COLO668 (cell line): Measurements from ENCODE around the gene MICALL1.
"Not testable (repeated sequence)": the region's sequence is repeated elsewhere in the genome, so short reads cannot be mapped to it uniquely, and the experiment has no call there.

Source experiments
- DNase-seq: peaks from one replicate; lab custom pipeline; 2025; ENCODE audit not compliant: unreplicated experiment; lab: John Stamatoyannopoulos, UW

The MICALL1 gene

DNA sequence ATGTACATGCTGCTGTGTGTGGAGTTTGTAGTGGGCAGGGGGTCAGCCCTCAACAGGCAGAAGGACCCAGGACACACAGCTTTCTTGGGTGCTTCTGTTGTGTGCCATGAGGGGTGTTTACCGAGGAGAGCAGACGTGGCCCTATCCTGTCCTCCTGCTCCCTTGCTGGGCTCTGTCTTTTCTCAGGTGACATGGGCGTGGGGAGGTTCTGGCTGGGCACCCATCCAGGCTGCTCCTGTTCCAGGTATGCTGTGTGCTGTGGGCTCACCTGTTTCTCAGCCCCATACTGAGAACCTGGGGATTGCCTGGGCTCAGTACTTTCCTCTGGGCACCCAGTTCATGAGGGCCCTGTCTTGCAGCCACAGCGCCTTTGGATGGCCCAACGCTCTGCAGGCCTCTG is 23.3 kb downstream of the MICALL1 start:
- DNase-seq, result no peak

DNA sequence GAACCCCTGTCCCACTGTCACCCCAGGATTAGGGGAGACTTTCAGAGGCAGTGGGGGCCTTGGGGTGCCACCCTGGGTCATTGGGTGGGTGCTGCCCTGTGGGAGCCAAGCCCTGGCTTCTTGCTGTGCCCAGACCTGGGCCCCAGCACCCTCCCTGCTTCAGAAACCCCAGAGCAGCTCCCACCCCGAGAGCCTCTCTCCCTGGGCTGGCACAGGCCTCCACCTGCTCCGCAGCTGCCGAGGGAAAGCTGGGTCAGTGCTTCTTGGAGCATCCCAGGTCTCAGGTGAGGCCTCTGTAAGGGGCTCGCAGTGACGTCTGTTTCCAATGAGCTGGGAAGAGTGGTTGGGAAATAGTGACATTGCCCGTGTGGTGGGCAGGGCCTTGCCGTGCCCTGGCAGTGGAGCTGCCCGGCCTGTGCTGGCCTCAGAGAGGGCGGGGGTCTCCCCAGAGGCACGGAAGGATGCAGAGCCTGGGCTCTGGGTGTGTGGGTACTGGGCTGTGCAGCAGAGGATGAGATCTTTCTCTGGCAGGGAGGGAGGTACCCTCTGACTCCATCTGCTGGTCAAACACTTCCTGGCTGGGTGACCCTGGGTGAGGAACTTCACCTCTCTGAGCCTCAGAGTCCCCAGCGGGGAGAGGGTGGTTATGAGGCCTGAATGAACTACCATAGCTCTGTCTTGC is 24.3 kb downstream of the MICALL1 start:
- DNase-seq, result peak; percentile 28

DNA sequence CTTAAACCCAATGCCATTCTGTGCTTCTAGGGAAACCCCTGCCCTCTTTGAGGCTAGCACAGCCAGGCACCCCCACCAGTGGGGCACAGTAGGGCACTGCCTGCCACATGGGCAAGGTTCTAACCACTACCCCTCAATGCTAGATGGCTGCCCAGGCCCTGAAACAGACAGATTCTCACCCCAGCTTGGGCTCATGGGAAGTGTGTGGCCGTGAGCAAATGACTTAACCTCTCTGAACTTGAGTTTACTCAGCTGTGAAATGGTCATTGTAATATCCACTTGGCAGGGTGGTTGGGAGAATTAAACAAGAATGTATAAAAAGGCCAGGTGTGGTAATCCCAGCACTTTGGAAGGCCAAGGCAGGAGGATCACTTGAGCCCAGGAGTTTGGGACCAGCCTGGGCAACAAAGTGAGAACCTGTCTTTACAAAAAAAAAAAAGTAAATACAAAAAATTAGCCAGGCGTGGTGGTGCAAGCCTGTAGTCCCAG is 24.9 kb downstream of the MICALL1 start:
- DNase-seq, result no peak

DNA sequence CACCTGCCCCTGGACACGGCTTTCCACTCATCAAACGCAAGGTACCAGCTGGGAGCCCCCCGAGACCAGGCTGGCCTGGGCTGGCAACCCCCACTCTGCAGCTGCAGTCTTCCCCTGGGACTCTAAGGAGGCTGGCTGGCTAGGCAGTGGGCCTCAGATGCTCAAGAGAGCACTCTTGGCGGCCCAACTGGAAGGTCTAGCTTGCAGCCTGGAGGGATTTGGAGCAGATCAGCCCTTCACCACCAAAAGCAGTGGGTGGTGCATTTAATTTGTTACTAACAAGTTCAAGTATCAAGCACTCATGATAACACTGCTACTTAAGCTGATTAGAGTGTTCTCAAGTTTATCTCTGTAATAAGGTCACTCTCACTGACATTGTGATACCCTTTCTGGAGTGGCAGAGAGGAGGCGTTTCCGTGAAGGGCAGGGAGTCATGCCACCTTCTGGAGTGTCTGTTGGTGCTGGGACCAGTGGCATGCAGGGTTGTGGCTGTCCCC is 25.8 kb downstream of the MICALL1 start:
- DNase-seq, result no peak

DNA sequence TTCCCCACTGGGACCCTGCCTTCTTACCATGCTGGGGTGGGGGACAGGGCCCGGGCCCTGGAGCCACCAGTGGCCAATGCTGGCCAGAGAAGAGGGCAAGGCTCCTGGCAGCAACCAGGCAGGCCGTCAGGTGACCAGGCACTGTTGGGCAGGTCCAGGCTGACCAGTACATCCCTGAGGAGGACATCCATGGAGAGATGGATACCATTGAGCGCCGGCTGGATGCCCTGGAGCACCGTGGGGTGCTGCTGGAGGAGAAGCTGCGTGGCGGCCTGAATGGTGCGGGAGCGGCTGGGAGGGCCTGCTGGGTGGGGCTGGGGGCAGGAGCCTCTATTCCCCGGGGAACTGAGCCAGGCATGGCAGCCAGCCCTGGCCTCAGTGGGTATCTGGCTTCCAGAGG is 26.3 kb downstream of the MICALL1 start:
- DNase-seq, result no peak

DNA sequence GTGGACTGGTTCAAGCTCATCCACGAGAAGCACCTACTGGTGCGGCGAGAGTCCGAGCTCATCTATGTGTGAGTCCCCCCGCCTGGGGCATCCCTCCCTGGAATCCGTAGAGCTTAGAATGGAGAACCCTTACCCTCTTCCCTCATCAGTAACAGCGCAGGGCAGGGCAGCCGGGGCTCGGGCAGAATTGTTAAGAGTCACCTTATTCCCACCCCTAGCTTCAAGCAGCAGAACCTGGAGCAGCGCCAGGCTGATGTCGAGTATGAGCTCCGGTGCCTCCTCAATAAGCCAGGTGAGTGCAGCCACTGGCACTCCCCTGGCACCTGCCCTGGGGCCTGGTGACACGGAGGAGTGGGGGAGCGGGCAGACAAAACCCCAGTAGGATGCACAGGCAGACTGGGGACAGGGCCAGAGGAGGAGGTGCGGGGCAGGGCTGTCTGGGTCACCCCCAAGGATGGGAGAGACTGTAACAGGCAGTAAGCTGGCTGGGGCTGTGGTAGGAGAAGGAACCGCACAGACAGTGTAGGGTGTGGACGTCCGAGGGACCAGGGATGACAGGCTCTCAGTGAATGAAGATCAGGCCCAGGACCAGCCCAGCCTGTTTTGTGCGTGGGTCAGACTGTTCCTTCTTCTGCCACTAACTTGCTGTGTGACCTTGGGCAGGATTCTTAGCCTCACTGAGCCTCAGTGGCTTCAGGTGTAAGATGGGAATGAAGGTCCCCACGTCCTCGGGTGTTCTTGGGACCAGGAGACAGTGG is 26.9 kb downstream of the MICALL1 start:
- peak; percentile 14 for DNase-seq

DNA sequence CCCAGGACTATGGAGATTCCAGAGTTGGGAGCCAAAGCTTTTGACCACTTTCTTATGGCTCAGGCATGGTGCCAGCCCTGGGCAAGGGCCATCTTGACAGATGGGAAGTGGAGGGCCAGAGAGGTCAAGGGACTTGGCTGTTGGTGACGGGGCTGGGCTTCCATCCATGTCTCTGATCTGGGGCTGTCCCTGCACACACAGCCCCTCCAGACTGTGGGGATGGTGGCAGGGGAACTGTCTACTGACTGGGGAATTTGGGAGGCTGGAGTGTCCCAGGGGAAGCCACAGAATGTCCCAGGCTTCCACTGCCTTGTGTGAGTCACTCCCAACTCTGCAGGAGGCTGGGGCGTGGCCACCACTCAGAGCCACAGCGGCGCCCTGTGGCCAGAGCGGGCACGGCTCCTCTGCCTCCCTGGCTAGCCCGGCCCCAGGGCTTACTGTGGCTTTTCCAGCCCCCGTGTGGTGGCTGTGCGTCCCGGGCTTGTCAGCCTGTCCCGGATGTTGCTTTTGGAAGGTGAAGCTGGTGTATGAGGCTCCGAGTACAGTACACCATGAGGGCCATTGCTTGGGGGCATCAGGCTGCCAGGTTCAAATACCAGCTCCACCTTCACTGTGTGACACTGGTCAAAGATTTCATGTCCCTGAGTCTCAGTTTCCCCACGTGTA is 27.7 kb downstream of the MICALL1 start:
- peak; percentile 89 for DNase-seq

DNA sequence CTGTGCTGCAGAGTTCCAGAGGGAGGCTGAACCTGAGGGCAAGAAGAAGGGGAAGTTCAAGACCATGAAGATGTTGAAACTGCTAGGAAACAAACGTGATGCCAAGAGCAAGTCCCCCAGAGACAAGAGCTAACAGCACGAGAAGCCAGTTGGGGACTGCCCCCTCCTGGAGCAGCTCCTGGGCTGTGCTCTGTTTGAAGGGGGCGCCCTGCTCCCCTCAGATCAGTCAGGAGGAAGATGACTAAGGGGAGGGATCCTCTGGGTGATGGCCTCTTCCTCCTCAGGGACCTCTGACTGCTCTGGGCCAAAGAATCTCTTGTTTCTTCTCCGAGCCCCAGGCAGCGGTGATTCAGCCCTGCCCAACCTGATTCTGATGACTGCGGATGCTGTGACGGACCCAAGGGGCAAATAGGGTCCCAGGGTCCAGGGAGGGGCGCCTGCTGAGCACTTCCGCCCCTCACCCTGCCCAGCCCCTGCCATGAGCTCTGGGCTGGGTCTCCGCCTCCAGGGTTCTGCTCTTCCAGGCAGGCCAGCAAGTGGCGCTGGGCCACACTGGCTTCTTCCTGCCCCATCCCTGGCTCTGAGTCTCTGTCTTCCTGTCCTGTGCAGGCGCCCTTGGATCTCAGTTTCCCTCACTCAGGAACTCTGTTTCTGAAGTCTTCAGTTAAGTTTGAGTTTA is 34.7 kb downstream of the MICALL1 start:
- DNase-seq, result no peak

DNA sequence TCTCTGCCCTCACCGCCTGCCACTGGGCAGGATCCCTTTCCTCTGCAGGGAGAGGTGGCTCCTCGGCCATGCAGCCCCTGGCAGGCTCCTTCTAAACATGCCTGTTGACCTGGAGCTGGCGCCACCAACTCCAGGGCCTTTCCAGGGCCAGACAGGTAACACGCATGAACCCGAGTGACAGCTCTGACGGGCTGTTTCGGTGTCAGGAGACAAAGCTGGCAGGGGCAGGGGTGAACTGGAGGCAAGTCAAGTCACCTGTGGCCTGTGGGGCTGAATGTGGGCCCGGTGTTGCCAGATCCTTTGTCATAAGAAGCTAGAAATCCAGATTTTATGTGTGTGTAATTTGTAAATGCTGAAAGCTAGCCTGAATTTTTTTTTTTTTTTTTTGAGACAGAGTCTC is 36.0 kb downstream of the MICALL1 start:
- DNase-seq, result no peak

DNA sequence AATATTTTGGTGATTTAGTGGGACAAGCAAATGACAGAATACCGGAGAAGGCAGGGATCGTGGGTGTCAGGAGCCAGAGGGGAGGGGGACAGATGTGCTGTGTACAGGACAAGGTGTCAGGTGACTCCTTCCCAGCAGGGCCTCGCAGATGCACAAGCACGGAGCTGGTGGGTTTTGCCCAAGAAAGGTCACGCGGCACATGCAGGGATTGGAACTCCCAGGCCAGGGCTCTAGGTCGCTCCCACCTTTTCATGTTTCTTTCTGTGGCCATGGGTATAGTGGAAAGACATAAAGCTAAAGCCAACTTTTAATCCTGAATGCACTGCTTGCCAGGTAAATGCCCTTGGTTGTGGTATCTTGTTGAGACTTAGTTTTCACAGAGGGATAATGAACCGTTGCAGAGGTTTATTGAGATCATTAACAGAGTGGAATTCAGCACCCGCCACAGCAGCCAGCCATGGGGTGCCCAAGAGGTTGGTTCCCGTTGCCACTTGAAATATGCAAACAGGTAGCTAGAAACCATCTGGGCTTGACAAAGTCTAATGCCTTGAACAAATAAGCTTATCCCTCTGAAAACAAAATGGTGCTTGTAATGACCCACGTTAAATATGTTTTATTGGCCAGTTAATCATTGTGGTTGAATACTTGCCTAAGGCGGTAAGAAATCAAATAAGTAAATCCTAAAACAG is 37.2 kb downstream of the MICALL1 start:
- DNase-seq, result peak; percentile 33

DNA sequence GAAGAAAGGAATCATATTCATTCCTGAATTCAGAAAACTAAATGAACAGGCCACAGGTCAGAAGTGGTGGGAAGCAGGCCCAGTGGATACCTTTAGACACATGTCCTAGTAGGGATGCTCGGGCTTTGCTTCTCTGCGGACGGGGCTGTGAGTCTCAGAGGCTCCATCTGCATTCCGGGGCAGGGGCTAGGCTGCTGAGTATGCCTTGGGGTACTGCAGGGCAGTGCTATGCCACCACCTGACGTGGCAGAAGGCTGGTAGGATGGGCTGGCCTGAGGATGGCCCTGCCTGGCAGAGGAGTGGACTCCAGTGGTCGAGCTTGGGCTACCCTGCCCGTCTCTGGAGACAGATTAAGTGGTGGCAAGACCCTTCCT is 37.7 kb downstream of the MICALL1 start:
- DNase-seq, result peak; percentile 13

DNA sequence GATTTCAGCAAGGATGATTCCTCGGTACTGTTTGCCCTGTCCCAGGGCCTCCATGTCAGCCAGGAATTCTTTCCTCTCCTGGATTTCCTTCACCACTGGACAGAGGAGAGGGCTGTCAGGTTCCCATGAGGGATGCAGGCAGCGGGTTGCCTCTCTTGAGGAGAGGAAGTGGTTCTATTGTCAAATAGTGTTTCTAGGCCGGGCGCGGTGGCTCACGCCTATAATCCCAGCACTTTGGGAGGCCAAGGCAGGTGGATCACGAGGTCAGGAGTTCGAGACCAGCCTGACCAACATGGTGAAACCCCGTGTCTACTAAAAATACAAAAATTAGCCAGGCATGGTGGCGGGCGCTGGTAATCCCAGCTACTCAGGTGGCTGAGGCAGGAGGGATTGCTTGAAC is 38.3 kb downstream of the MICALL1 start:
- not testable (repeated sequence) for DNase-seq

DNA sequence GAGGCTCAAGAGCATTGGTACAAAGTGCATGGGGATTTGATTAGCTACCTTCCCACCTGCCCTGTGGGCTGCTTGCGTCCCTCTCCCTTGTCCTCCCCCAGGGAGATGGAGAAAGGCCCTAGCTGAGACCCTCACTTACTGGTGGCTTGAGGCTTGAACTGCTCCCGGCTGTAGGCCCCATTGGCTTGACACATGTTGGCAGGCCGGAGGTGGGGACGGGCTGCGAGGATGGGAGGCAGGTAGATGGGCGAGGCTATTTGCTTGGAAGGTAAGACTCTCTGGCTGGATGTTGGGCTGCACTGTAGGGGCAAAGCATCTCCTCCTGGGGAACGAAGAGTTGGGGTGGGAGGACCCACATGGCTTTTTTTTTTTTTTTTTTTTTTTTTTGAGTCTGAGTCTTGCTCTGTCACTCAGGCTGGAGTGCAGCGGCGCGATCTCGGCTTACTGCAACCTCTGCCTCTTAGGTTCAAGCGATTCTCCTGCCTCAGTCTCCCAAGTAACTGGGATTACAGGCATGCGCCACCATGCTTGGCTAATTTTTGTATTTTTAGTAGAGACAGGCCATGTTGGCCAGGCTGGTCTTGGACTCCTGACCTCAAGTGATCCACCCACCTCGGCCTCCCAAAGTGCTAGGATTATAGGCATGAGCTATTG is 41.2 kb downstream of the MICALL1 start:
- not testable (repeated sequence) for DNase-seq

DNA sequence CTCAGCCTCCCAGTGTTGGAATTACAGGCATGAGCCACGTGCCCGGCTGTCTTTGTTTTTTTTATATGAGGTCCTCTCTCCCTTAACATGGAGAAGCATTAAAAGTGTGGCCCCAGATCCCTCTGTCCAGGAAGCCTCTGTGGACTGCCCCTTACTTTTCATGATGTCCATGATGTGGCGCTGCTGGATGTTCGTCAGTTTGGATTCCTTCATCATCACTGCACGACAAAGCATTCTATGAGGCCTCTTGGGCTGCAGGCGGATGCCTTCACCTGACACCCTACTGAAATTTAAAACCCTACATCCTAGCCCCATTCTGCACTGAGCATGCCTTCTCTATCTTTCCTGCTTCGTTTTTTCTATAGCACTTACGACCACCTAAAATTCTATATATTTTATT is 45.2 kb downstream of the MICALL1 start:
- DNase-seq, result peak; percentile 45

DNA sequence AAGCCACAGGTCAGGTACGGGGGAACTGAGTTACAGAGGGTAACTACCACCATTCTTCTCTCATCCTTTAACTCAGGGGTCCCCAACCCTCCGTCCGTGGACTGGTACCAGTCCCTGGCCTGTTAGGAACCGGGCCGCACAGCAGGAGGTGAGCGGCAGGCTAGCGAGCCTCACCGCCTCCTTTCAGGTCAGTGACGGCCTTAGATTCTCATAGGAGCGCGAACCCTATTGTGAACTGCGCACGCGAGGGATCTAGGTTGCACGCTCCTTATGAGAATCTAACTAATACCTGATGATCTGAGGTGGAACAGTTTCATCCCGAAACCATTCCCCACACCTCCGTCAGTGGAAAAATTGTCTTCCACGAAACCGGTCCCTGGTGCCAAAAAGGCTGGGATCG is 46.5 kb downstream of the MICALL1 start:
- not testable (repeated sequence) for DNase-seq

DNA sequence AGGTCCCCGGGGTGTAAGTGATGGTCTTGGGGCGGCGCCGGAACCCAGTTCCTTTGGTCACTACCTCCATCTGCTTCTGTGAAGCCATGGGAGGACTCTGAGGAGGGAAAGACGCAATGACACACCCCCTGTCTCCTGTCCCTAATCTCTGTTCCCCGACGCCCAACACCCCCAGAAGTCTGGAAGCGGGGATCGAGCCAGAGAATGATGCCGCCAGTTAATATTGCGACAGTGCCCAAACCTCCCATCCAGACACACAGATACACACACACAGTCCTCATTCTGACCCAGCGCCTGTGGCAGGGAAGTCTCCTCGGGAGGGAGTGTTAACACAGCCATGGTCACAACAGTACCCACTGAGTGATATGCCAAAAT is 47.0 kb downstream of the MICALL1 start:
- no peak for DNase-seq

DNA sequence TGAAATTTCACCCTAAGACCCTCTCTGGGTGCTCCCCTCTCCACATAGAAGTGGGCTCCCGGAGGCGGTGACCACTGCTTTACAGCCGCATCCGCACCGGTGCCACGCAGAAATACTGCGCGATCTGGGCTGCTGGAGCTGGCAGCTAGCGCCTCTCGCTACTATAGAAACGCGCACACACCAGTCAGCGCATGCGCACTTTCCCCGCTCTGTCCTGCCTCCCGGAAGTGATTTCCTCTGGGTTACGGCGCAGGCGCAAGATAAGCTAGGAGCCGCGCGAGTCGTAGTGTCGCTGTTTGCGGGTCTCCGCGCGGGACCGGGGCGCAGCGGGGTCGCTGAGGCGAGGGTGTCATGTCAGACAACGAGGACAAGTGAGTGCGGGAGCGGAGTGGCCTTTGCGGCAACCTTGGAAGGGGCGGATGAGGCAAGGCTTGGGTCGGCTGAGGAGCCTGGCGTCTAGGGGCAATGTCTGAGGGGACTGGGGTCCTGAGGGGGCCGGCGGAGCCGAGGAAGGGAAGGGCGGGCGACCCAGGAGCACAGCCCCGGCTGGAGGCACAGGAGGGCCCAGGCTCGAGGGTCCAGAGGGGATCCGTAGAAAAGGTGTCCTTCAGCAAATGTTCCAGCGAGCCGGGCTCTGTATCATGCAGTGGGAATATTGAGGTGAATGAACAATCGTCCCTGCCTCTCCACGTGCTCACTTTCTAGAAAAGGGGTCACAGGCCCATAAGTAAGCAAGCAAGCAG is 47.5 kb downstream of the MICALL1 start, which contains the start of the genes C22orf23 and POLR2F:
Gene C22orf23 (minus strand): TSS at position 165 of the 743 bp plus-strand sequence. CDS start 452 bp downstream, outside the sequence.
Gene POLR2F (plus strand): TSS at position 263 of the 743 bp plus-strand sequence. CDS start 89 bp downstream, at position 352.
- peak; percentile 97 for DNase-seq

DNA sequence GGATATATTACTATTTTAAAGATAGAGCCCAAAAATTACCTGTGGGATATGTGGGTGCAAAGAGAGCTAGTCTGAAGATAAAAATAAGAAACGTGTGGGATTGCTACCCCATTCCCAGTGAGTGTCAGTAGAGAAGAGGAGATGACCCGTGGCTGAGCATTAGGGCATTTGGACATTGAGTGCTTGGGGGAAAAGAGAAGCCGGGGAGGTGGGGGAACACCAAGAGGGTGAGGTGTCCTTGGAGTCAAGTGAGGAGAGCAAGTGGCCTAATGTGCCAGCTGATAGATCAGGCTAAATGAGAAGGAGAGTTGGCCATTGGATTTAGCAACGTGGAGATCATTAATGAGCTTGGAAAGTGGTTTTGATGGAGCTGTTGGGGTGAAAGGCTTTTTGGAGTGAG is 48.6 kb downstream of the MICALL1 start:
- no peak for DNase-seq

DNA sequence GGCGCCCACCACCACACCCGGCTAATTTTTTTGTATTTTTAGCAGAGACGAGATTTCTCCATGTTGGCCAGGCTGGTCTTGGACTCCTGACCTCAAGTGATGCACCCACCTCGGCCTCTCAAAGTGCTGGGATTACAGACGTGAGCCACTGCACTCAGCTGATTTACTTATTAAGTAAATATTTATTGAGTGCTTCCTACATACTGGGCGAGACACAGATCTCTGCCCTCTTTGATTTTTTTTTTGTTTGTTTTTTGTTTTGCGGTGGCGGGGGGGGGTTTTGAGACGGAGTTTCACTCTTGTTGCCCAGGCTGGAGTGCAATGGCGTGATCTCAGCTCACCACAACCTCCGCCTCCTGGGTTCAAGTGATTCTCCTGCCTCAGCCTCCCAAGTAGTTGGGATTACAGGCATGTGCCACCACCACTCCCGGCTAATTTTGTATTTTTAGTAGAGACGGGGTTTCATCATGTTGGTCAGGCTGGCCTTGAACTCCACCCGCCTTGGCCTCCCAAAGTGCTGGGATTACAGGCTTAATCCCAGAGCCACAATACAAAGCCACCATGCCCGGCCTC is 49.8 kb downstream of the MICALL1 start:
- not testable (repeated sequence) for DNase-seq
